IMR-90 (cell line): Measurements from ENCODE around the gene CCDC33.

ENCODE experiments used
- BHLHE40 ChIP-seq: fragments of 150-350 bp; IDR thresholded peaks from 2 replicates; pipeline ENCODE4 v1.6.1; 2016; ENCODE audit warnings: mild to moderate bottlenecking, low read depth, low read length
- CEBPB ChIP-seq: IDR thresholded peaks from 2 replicates; pipeline ENCODE4 v1.6.1; 2012; ENCODE audit warnings: low read depth, low read length, improper control_type of control experiment
- FOS ChIP-seq: fragments of 150-350 bp; IDR thresholded peaks from 2 replicates; pipeline ENCODE4 v1.6.1; 2016; ENCODE audit warnings: low read depth, low read length
- MXI1 ChIP-seq: IDR thresholded peaks from 2 replicates; pipeline ENCODE4 v1.6.1; 2012; ENCODE audit warnings: low read depth, mild to moderate bottlenecking, low read length, moderate library complexity, borderline replicate concordance
- POLR2A ChIP-seq: IDR thresholded peaks from 2 replicates; pipeline ENCODE4 v1.6.1; 2012; ENCODE audit warnings: mild to moderate bottlenecking, low read depth, low read length
- SMC3 ChIP-seq: fragments of 150-350 bp; IDR thresholded peaks from 2 replicates; pipeline ENCODE4 v1.6.1; 2016; ENCODE audit warnings: low read depth, mild to moderate bottlenecking, antibody characterized with exemption, low read length, moderate library complexity
- TF ChIP-seq, protein P1 (sequence below): conservative IDR thresholded peaks from 2 replicates; pipeline ENCODE4 v1.5.1; 2012; ENCODE audit warnings: mild to moderate bottlenecking, low read depth, low read length, improper control_type of control experiment
- TF ChIP-seq, protein P2 (sequence below): fragments of 150-350 bp; IDR thresholded peaks from 2 replicates; pipeline ENCODE4 v1.6.1; 2016; ENCODE audit warnings: low read depth, mild to moderate bottlenecking, low read length, moderate library complexity, borderline replicate concordance

DNA sequence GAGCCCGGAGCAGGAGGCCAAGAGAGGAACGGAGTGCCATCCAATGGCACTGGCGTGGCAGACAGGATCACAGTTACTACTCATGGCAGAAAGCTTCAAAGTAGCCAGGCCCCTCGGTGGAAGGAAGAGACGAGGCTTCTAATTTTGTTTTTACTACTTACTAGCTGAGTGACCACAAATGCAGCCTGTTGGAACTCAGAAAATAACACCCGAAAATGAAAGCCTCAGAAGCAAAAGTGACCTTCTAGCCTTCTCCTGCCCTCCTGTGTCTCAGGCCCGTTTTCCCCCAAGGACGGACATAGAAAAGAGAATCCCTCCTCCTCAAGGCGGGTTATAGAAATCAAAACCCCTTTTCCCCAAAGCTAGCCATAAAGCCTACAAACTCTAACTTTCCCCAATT, 23.6 kb upstream of the CCDC33 start:
- TF ChIP-seq, protein P1, sequence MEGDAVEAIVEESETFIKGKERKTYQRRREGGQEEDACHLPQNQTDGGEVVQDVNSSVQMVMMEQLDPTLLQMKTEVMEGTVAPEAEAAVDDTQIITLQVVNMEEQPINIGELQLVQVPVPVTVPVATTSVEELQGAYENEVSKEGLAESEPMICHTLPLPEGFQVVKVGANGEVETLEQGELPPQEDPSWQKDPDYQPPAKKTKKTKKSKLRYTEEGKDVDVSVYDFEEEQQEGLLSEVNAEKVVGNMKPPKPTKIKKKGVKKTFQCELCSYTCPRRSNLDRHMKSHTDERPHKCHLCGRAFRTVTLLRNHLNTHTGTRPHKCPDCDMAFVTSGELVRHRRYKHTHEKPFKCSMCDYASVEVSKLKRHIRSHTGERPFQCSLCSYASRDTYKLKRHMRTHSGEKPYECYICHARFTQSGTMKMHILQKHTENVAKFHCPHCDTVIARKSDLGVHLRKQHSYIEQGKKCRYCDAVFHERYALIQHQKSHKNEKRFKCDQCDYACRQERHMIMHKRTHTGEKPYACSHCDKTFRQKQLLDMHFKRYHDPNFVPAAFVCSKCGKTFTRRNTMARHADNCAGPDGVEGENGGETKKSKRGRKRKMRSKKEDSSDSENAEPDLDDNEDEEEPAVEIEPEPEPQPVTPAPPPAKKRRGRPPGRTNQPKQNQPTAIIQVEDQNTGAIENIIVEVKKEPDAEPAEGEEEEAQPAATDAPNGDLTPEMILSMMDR: no peak
- no peak for TF ChIP-seq MXI1
- TF ChIP-seq POLR2A: no peak
- TF ChIP-seq, protein P2, sequence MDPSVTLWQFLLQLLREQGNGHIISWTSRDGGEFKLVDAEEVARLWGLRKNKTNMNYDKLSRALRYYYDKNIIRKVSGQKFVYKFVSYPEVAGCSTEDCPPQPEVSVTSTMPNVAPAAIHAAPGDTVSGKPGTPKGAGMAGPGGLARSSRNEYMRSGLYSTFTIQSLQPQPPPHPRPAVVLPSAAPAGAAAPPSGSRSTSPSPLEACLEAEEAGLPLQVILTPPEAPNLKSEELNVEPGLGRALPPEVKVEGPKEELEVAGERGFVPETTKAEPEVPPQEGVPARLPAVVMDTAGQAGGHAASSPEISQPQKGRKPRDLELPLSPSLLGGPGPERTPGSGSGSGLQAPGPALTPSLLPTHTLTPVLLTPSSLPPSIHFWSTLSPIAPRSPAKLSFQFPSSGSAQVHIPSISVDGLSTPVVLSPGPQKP: no peak
- no peak for TF ChIP-seq BHLHE40
- TF ChIP-seq FOS: no peak
- no peak for TF ChIP-seq SMC3
- TF ChIP-seq CEBPB: no peak
